ENCODE results near the gene NOX3. TPM values are rescaled to one million over a fixed set of nuclear protein-coding genes. Genes with fewer than 3 reads are reported as not detected.

Gene NOX3
- total RNA-seq, 3 donors from 2014 or later, result not detected

DNA sequence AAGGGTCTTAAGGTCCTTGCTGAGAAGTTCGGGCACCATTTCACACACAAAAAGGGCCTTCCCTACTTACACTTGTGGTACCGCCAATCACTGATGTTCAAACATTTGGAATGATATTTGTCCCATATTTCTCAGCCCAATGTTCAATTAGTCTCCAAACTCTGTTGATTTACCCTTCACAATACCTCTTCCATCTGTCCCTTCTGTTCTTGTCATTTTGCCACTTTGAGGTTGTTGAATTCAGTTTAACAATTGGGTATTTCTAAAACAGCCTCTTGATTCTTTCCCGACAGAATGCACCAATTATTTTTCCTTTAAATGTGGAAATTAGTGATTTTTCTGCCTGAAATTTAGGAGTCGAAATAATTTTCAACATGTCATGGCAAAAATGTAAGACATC lies 46.2 kb downstream of the NOX3 start:
- no peaks in the 10 kb centered on the region for H3K9me3 Mint-ChIP-seq
- H3K27me3 Mint-ChIP-seq (ENCODE audit: low read depth), result no peaks in the 10 kb centered on the region
- no peak for ATAC-seq
- no peak overlapping the region for H3K4me3 Mint-ChIP-seq
- H3K4me1 Mint-ChIP-seq (ENCODE audit: low read depth), result no peaks in the 10 kb centered on the region
- DNase-seq, result no peak
- no peaks in the 10 kb centered on the region for H3K36me3 Mint-ChIP-seq (ENCODE audit: insufficient read depth)

DNA sequence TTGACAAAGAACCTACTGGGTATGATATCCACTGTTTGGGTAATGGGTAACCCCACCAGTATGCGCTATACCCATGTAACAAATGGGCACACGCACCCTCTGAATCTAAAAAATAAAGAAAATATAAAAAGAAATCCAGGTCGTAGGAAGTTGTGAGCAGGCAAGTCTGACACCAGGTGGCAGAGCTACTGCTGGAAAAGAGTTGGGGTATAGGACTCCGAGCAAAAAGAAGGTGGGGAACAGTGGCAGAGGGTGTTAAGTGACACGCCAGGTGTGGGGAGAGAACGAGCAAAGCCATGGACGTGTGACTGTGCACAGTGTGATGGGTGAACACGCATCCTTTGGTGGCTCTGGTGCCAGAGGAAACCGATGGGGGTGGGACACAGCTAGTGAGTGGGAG lies 46.7 kb downstream of the NOX3 start:
- DNase-seq, result no peak
- no peak for ATAC-seq
- Mint-ChIP-seq H3K36me3 (ENCODE audit: insufficient read depth) (no peaks in the 10 kb centered on the region), H3K4me1 (ENCODE audit: low read depth) (no peaks in the 10 kb centered on the region), H3K4me3 (no peak overlapping the region), H3K27me3 (ENCODE audit: low read depth) (no peaks in the 10 kb centered on the region), H3K9me3 (no peaks in the 10 kb centered on the region)

DNA sequence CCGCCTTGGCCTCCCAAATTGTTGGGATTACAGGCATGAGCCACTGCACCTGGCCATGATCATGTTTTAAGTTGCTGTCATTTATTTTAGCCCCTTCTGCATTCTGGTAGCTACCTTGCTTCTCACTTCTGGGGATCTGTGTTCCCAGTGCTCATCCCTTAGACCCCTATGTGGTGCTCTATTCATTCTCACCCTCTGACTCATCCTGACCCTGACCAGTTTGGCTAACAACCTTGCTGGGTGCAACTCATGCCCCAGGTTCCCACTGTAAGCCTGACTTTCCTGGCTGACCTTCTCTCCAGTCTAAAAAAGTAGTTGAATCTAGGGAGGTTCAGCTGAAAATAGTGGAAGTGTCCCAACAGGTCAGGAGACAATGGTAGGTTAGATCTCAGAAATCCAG lies 47.4 kb downstream of the NOX3 start:
- H3K9me3 Mint-ChIP-seq, result no peaks in the 10 kb centered on the region
- ATAC-seq (no peak), DNase-seq (no peak)
- H3K36me3 Mint-ChIP-seq (ENCODE audit: insufficient read depth), result no peaks in the 10 kb centered on the region
- no peaks in the 10 kb centered on the region for H3K4me1 Mint-ChIP-seq (ENCODE audit: low read depth)
- no peak overlapping the region for H3K4me3 Mint-ChIP-seq
- no peaks in the 10 kb centered on the region for H3K27me3 Mint-ChIP-seq (ENCODE audit: low read depth)

DNA sequence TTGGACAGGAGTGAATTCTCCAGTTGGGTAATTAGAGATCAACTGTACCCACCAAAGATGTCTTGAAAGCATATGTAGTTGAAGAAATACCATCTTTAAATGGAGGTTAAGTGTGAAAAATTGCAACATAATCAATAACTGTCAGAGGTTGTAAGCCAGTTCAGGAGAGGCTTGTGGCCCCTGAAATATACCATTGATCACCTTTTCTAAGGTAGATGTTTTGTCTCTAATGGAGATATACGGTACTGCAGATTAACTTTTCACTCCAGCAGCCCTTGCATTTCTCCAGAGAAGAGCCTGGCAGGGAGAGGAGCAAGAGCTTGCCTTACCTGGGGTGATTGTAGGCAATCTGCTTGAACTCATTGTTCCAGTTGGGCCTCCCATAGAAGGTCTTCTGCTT lies 48.8 kb downstream of the NOX3 start:
- no peaks in the 10 kb centered on the region for H3K4me1 Mint-ChIP-seq (ENCODE audit: low read depth)
- H3K36me3 Mint-ChIP-seq (ENCODE audit: insufficient read depth), result no peaks in the 10 kb centered on the region
- DNase-seq (no peak), ATAC-seq (no peak)
- H3K9me3 Mint-ChIP-seq, result no peaks in the 10 kb centered on the region
- H3K27me3 Mint-ChIP-seq (ENCODE audit: low read depth), result no peaks in the 10 kb centered on the region
- no peak overlapping the region for H3K4me3 Mint-ChIP-seq

DNA sequence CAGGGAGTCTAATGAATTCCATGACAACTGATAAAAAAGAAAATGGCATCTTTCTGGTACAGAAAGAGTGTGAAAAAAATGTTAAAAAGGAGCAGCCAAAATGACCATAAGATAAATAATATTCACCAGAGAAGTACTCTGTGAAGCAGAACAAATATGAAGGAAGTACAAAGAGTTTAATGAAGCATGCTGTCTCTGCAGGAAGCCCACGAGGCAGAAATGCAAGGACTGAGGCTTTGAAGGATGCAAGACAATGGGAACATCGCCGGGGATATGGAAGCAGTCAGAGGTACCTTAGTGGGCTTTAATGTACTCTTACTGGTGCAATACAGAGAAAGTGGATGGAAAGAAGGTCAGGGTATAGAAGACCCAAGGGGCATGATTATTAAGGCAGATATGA lies 50.7 kb downstream of the NOX3 start:
- no peak for DNase-seq
- H3K36me3 Mint-ChIP-seq (ENCODE audit: insufficient read depth), result no peaks in the 10 kb centered on the region
- no peaks in the 10 kb centered on the region for H3K4me1 Mint-ChIP-seq (ENCODE audit: low read depth)
- no peaks in the 10 kb centered on the region for H3K9me3 Mint-ChIP-seq
- no peaks in the 10 kb centered on the region for H3K27me3 Mint-ChIP-seq (ENCODE audit: low read depth)
- ATAC-seq, result no peak
- no peak overlapping the region for H3K4me3 Mint-ChIP-seq

DNA sequence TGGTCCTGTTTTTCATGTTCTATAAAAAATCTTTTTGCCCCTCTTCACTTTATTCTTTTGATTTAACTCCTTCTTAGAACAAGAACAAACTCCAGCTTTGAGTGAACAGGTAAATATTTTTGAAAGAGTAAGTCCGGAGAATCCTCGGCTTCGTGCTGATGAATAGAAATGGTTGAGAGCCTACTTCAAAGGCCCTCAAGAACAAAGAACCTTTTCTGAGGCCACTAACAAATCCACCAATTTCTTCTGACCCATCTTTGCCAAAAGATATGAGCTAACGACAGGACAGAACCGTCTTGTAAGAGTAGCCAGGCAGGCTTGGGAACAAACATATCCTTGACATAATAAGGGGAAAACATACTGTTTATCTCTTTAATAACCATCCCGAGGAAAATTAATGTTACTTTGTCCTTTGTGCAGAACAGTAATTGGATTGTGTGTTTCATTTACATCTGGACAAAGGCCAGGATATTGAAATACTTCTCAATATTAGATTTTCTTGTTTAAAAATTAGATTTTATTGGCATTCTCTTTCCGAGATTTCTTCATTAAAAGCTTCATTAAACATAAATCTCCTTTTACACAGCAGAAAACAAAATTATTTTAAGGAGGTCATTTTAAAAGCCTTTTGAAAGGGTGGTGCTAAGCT lies 52.9 kb downstream of the NOX3 start:
- Mint-ChIP-seq H3K9me3 (no peaks in the 10 kb centered on the region), H3K27me3 (ENCODE audit: low read depth) (no peaks in the 10 kb centered on the region), H3K4me3 (no peak overlapping the region), H3K4me1 (ENCODE audit: low read depth) (no peaks in the 10 kb centered on the region), H3K36me3 (ENCODE audit: insufficient read depth) (no peaks in the 10 kb centered on the region)
- DNase-seq (no peak), ATAC-seq (no peak)

DNA sequence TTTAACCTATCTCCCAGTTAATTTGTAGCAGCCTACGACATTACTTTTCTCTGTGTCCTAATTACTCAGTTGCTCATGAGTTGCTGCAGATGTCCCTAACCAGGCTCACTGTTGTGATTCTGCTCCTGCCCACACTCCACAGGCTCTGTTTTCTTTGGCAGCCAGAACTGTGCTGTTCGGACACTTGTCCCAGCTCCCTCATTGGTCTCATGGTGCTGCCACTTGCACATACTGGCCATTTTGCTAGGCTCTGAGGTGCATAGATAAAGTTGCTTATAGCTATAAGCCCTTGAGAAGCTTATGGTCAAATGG lies 55.0 kb downstream of the NOX3 start:
- Mint-ChIP-seq H3K9me3 (no peaks in the 10 kb centered on the region), H3K4me3 (no peak overlapping the region), H3K27me3 (ENCODE audit: low read depth) (peaks cover 2% of the 10 kb centered on the region), H3K4me1 (ENCODE audit: low read depth) (no peaks in the 10 kb centered on the region), H3K36me3 (ENCODE audit: insufficient read depth) (no peaks in the 10 kb centered on the region)
- DNase-seq, result no peak
- ATAC-seq, result no peak

DNA sequence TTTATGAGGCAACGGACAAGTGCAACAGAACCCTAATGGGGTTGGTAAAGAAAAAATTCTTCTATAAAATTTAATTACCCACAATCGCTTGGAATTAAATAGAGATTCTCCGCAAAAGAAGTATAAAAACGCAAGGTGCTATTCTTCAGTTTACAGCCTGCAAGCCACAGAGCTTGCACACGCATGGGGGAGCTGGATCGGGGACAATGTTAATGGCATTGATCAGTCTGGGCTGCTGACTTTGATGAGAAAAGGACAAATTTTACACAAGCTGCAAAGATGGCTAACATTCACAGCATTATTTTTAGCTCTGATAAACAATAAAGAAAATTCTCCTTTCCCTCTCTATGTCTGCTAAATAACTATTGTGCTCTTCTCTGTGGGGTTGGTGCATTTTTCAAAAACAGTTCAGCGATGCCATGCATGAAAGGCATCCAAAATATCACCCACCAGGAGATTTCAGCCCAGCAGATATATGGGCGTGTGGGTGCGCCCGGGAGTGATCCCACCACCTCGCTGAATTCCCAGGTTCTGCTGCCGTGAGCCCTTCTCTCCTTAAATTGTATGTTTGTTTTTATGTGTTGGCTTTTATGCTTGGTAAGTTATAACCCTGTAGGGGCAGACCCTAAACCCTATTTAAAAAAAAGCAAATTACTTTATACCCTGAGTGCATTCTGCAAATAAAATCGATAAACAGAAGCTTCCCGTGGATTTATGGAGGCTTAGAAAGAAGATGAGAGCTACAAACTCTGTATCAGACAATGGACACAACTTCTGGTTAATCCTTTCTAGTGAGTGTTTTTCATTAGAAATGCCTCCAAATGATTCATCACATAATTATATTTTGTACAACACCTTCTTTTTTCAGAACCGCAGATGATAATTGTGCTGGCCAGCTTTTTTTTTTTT lies 55.6 kb downstream of the NOX3 start:
- DNase-seq (no peak), ATAC-seq (no peak)
- Mint-ChIP-seq H3K4me1 (ENCODE audit: low read depth) (no peaks in the 10 kb centered on the region), H3K36me3 (ENCODE audit: insufficient read depth) (no peaks in the 10 kb centered on the region), H3K4me3 (no peak overlapping the region), H3K27me3 (ENCODE audit: low read depth) (peaks cover 2% of the 10 kb centered on the region), H3K9me3 (no peaks in the 10 kb centered on the region)

DNA sequence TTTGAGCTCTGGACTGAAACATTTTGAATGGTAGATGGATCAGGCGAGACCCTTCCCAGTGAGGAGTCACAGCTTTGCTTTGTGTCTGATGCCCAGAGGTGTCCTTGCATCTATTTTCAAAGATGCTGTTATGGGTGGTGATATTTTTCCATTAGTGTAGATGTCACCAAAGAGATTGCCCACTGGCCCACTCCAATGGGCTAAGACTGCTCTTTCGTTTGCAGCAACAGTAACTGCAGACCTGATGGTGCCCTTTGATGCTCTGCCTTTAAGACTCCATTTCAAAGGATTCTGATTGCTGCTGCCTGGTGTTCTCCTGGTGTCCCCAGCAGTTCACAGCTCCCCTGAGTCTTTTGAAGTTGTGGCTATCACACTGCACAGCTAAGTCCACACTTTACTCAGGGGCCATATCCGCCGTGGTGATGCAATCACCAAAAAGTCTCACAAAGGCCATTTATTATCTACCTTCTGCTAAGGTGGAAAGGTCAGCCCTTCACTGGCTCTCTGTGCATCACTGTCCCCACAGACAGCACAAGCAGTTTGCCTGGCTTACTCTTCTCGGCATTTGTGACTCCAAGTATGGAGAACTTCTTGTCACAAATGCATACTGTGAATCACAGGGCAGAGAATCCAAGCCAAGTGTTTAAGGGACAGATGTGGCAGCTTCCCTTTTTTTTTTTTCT lies 56.4 kb downstream of the NOX3 start:
- no peak overlapping the region for H3K4me3 Mint-ChIP-seq
- no peaks in the 10 kb centered on the region for H3K4me1 Mint-ChIP-seq (ENCODE audit: low read depth)
- H3K27me3 Mint-ChIP-seq (ENCODE audit: low read depth), result peaks cover 2% of the 10 kb centered on the region
- no peaks in the 10 kb centered on the region for H3K36me3 Mint-ChIP-seq (ENCODE audit: insufficient read depth)
- DNase-seq (no peak), ATAC-seq (no peak)
- H3K9me3 Mint-ChIP-seq, result no peaks in the 10 kb centered on the region

DNA sequence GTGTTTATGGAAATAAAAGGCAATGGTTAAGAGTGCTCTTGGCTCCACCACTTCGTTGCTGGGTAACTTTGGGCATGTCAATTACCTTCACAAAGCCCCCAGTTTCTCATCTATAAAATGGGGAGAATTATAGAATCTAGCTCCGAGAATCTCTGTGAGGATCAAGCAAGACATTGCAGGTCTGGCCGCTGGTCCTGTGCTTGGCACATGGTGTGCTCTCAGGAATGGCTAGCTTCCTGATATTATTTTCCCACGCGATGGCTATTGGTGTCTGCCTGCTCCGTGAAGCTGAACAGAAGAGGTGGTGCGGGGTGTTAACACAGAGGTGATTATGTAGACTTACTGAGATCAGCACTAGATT lies 57.0 kb downstream of the NOX3 start:
- H3K4me3 Mint-ChIP-seq, result no peak overlapping the region
- H3K4me1 Mint-ChIP-seq (ENCODE audit: low read depth), result no peaks in the 10 kb centered on the region
- no peaks in the 10 kb centered on the region for H3K9me3 Mint-ChIP-seq

DNA sequence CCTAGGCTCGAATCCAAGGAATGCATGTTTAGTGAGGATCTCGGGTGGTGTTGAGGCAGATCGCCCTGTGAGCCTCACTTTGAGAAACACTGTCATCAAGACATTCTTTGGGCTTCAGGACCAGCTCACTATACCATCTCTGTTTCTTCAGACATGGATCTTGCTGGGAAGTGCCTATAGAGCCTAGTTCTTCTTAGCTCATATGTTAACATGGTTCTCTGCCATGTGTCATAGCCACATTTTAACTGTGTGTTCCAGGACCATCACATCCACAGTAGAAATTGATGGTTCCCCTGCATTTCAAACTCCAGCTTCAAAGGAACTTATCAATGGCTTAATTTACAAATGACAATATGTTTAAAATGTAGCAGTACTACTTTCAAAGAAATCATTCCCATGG lies 57.4 kb downstream of the NOX3 start:
- DNase-seq (no peak), ATAC-seq (no peak)
- H3K27me3 Mint-ChIP-seq (ENCODE audit: low read depth), result peaks cover 6% of the 10 kb centered on the region
- no peaks in the 10 kb centered on the region for H3K9me3 Mint-ChIP-seq
- H3K36me3 Mint-ChIP-seq (ENCODE audit: insufficient read depth), result no peaks in the 10 kb centered on the region
- no peak overlapping the region for H3K4me3 Mint-ChIP-seq
- H3K4me1 Mint-ChIP-seq (ENCODE audit: low read depth), result no peaks in the 10 kb centered on the region

More for the DNA sequence above, 57.0 kb downstream of the NOX3 start:
- no peak for ATAC-seq
- H3K27me3 Mint-ChIP-seq (ENCODE audit: low read depth), result peaks cover 4% of the 10 kb centered on the region
- no peak for DNase-seq
- no peaks in the 10 kb centered on the region for H3K36me3 Mint-ChIP-seq (ENCODE audit: insufficient read depth)

DNA sequence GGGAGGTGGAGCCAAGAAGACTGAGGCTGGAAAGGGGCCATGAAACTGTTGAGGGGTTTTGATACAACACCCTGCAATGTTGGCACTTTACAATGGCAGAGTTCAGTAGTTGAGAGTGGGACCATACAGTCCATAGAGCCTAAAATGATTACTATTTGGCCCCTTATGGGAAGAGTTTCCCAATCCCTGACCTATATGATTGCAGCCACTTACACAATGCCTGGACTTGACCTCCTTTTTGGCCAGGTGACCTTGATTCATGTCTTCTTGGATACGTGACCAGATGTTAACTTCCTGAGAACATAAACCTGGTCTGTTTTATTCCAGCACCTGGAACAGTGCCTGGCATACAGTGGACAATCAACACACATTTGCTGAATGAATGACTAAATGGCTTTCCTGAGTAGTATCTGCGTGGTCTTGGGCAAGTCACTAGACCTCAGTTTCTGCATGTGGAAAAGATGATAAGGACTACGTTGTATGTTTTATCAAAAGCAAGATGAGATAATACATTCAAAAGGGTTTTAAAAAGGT lies 58.4 kb downstream of the NOX3 start:
- Mint-ChIP-seq H3K4me3 (no peak overlapping the region), H3K36me3 (ENCODE audit: insufficient read depth) (no peaks in the 10 kb centered on the region), H3K4me1 (ENCODE audit: low read depth) (no peaks in the 10 kb centered on the region), H3K27me3 (ENCODE audit: low read depth) (peaks cover 6% of the 10 kb centered on the region), H3K9me3 (no peaks in the 10 kb centered on the region)
- ATAC-seq (no peak), DNase-seq (no peak)

DNA sequence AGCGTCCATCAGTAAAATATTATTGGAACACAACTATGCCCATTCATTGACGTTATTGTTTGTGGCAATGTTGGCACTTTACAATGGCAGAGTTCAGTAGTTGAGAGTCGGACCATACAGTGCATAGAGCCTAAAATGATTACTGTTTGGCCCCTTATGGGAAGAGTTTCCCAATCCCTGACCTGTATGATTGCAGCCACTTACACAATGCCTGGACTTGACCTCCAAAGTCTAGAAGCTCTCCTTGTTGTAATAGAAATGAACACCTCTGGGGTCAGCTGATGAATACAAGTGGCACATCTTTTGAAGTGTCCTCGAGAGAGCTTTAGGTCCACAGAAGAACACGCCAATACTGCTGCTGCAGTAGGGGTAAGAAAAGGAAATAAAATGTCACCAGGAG lies 59.0 kb downstream of the NOX3 start:
- no peak for DNase-seq
- Mint-ChIP-seq H3K9me3 (no peaks in the 10 kb centered on the region), H3K27me3 (ENCODE audit: low read depth) (peaks cover 6% of the 10 kb centered on the region), H3K36me3 (ENCODE audit: insufficient read depth) (no peaks in the 10 kb centered on the region), H3K4me3 (no peak overlapping the region), H3K4me1 (ENCODE audit: low read depth) (no peaks in the 10 kb centered on the region)
- ATAC-seq, result no peak

DNA sequence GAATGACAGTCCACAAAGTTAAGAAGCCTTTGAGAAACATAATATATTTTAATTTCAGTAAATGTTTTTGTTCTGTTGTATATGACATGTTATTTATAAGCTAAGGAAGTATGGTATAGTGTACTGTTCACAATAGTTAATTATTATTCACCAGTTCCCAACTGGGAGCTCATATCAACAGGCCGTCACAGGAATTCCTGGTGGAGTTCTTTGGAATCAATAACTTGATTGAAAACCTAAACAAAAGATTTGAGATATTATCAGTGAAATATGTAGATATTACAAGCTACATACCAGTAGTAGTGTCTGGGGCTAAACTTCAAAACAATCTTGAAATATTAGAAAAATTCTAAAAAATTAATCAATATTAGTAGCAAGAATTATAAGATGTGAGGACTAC lies 60.3 kb downstream of the NOX3 start:
- H3K4me3 Mint-ChIP-seq, result no peak overlapping the region
- no peaks in the 10 kb centered on the region for H3K4me1 Mint-ChIP-seq (ENCODE audit: low read depth)
- no peak for DNase-seq
- H3K9me3 Mint-ChIP-seq, result no peaks in the 10 kb centered on the region
- ATAC-seq, result no peak
- no peaks in the 10 kb centered on the region for H3K36me3 Mint-ChIP-seq (ENCODE audit: insufficient read depth)
- H3K27me3 Mint-ChIP-seq (ENCODE audit: low read depth), result peaks cover 6% of the 10 kb centered on the region

DNA sequence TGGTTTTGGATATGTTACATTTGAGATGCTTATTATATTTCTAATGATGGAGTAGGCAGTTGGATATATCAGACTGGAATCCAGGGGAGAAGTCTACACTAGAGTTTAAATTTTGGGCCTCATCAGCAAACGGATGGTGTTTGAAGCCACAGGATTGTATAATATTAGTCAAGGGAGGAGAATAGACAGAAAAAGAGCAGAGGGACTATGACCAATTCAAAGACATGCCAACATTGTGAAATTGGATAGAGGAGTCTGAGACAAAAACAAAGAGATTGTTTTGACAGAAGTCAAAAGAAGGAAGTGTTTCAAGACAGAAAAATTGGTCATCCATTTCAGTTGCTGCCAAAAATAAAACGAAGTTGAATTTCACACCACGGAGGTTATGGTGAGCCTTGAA lies 66.5 kb downstream of the NOX3 start:
- ATAC-seq (no peak), DNase-seq (no peak)
- H3K4me3 Mint-ChIP-seq, result no peak overlapping the region
- peaks cover 4% of the 10 kb centered on the region for H3K27me3 Mint-ChIP-seq (ENCODE audit: low read depth)
- no peaks in the 10 kb centered on the region for H3K36me3 Mint-ChIP-seq (ENCODE audit: insufficient read depth)
- peaks cover 3% of the 10 kb centered on the region for H3K4me1 Mint-ChIP-seq (ENCODE audit: low read depth)
- H3K9me3 Mint-ChIP-seq, result no peaks in the 10 kb centered on the region
